ENCODE data around the gene HEXB. TPM values are rescaled to one million over a fixed set of nuclear protein-coding genes. Genes with fewer than 3 reads are reported as not detected.

HEXB gene
- total and polyA plus RNA-seq, 2 of the 13 experiments (the other 11 are each of a cell fraction or from before 2014, with no cell fraction given) = 100 to 104 TPM

DNA sequence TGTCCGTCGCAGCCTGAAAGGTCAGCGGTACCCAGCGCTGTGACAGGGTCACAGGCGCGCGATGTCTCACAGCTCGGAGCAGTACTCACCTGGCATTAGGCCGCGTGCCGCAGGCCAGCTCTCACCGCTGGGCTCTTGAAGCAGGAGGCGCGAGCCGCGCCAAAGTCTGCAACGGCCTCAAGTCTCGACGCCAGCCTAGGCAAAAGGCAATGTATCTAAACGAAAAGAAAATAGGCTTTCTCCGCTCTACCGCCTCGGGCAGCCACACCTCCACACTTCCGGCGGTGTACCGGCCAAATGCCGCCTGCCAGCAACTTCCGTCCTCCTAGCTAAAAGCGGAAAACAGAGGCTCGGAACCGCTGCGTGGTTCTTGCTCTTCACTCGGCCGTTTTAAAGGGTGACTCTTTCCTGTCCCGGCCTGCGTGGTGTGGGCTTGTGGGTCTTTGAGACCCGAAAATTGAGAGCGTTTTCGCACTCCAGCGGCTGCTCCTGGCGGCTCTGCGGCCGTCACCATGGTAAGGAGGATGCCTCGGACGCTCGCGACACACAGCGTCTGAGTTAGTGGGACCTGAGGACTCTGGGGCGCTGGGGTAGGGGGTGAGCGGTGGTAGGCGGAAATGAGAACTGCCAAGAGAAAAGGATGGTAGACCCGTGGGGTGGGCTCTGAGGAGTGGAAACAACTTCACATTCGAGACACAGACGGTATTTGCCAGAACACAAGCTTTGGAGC is 82.0 kb downstream of the HEXB start, which contains the start of the genes GFM2 and NSA2 (continued):
- peak; percentile 71 for TF ChIP-seq ZNF768 (CRISPR knock-in tag; IDR thresholded peaks at IDR 0.05)
- peak; percentile 89 for TF ChIP-seq ZNF670 (CRISPR knock-in tag; IDR thresholded peaks at IDR 0.05; ENCODE audit: borderline replicate concordance)
- no peak for TF ChIP-seq ZNF724P (CRISPR knock-in tag; IDR thresholded peaks at IDR 0.05; ENCODE audit: borderline replicate concordance)
- TF ChIP-seq FOXP1 (IDR thresholded peaks at IDR 0.05) = no peak
- peak; percentile 33; the same call in 1 of the 2 replicates for TF ChIP-seq FOXP1 (CRISPR knock-in tag; IDR thresholded peaks at IDR 0.05)
- TF ChIP-seq ZNF552 (CRISPR knock-in tag; IDR thresholded peaks at IDR 0.05; ENCODE audit: borderline replicate concordance) = peak; percentile 23; the same call in 1 of the 2 replicates
- TF ChIP-seq YEATS2 (CRISPR knock-in tag; IDR thresholded peaks at IDR 0.05; ENCODE audit: borderline replicate concordance) = peak; percentile 98
- TF ChIP-seq TAF15 (IDR thresholded peaks at IDR 0.05; ENCODE audit: low read depth, low read length, poor library complexity, severe bottlenecking) = no peak
- 0 out of 2 replicates have a peak, but pooled peaks have one; percentile 19 for TF ChIP-seq ZKSCAN5 (CRISPR knock-in tag; IDR thresholded peaks at IDR 0.05)
- TF ChIP-seq HCFC1 (IDR thresholded peaks at IDR 0.05; ENCODE audit: low read depth, low read length) = peak; percentile 81
- TF ChIP-seq ZNF446 (CRISPR knock-in tag; IDR thresholded peaks at IDR 0.05) = peak; percentile 29; the same call in 1 of the 2 replicates
- peak; percentile 56; the same call in 1 of the 2 replicates for TF ChIP-seq CHD2 (IDR thresholded peaks at IDR 0.05; ENCODE audit: low read depth, low read length)
- TF ChIP-seq SMC3 (IDR thresholded peaks at IDR 0.05; ENCODE audit: low read length) = no peak
- TF ChIP-seq MED1 (CRISPR knock-in tag; IDR thresholded peaks at IDR 0.05) = peak; percentile 84
- TF ChIP-seq ZNF296 (CRISPR knock-in tag; conservative IDR thresholded peaks at IDR 0.05) = no peak
- 0 out of 2 replicates have a peak, but pooled peaks have one; percentile 41 for TF ChIP-seq SNAPC5 (CRISPR knock-in tag; IDR thresholded peaks at IDR 0.05; ENCODE audit: borderline replicate concordance)
- no peak; the same call in 1 of the 2 replicates for TF ChIP-seq ZNF703 (CRISPR knock-in tag; IDR thresholded peaks at IDR 0.05; ENCODE audit: borderline replicate concordance)
- TF ChIP-seq ZNF256 (CRISPR knock-in tag; conservative IDR thresholded peaks at IDR 0.05) = peak; percentile 74; the same call in 1 of the 2 replicates
- TF ChIP-seq ZNF720 (CRISPR knock-in tag; IDR thresholded peaks at IDR 0.05) = no peak
- TF ChIP-seq CENPT (CRISPR knock-in tag; IDR thresholded peaks at IDR 0.05; ENCODE audit: low read depth) = no peak
- TF ChIP-seq, protein P1, sequence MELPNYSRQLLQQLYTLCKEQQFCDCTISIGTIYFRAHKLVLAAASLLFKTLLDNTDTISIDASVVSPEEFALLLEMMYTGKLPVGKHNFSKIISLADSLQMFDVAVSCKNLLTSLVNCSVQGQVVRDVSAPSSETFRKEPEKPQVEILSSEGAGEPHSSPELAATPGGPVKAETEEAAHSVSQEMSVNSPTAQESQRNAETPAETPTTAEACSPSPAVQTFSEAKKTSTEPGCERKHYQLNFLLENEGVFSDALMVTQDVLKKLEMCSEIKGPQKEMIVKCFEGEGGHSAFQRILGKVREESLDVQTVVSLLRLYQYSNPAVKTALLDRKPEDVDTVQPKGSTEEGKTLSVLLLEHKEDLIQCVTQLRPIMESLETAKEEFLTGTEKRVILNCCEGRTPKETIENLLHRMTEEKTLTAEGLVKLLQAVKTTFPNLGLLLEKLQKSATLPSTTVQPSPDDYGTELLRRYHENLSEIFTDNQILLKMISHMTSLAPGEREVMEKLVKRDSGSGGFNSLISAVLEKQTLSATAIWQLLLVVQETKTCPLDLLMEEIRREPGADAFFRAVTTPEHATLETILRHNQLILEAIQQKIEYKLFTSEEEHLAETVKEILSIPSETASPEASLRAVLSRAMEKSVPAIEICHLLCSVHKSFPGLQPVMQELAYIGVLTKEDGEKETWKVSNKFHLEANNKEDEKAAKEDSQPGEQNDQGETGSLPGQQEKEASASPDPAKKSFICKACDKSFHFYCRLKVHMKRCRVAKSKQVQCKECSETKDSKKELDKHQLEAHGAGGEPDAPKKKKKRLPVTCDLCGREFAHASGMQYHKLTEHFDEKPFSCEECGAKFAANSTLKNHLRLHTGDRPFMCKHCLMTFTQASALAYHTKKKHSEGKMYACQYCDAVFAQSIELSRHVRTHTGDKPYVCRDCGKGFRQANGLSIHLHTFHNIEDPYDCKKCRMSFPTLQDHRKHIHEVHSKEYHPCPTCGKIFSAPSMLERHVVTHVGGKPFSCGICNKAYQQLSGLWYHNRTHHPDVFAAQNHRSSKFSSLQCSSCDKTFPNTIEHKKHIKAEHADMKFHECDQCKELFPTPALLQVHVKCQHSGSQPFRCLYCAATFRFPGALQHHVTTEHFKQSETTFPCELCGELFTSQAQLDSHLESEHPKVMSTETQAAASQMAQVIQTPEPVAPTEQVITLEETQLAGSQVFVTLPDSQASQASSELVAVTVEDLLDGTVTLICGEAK (IDR thresholded peaks at IDR 0.05) = peak; percentile 98
- TF ChIP-seq, protein P1 (CRISPR knock-in tag; IDR thresholded peaks at IDR 0.05) = peak; percentile 77
- 0 out of 2 replicates have a peak, but pooled peaks have one; percentile 63 for TF ChIP-seq ZNF543 (CRISPR knock-in tag; IDR thresholded peaks at IDR 0.05)

All from HepG2 (cell line).